DOHH2 (cell line): ENCODE measurements around the gene TTLL3.
"Not testable (repeated sequence)": the region's sequence is repeated elsewhere in the genome, so short reads cannot be mapped to it uniquely, and the experiment has no call there.

Experiments used
- H3F3A ChIP-seq: fragments of 200-600 bp; sonication (generic), shearing (Covaris generic); 2 replicates; pipeline ENCODE4 v1.6.0; 2016; ENCODE audit warnings: antibody characterized with exemption, mild to moderate bottlenecking; ENCODE audit not compliant: control insufficient read depth, insufficient read depth
- H3K27ac ChIP-seq: fragments of 200-600 bp; sonication (generic); 2 replicates; pipeline ENCODE4 v1.5.1; 2014; ENCODE audit warnings: low read depth, mild to moderate bottlenecking, low read length, moderate library complexity
- H3K27me3 ChIP-seq: fragments of 200-600 bp; sonication (generic); 2 replicates; pipeline ENCODE4 v1.6.1; 2014; ENCODE audit warnings: mild to moderate bottlenecking, low read length, mixed read lengths; ENCODE audit not compliant: control insufficient read depth
- H3K36me3 ChIP-seq: fragments of 200-600 bp; sonication (generic); 2 replicates; pipeline ENCODE4 v1.6.1; 2014; ENCODE audit warnings: mild to moderate bottlenecking, low read length, moderate library complexity, mixed read lengths; ENCODE audit not compliant: control insufficient read depth
- H3K4me1 ChIP-seq: fragments of 200-600 bp; sonication (generic); 2 replicates; pipeline ENCODE4 v1.6.1; 2014; ENCODE audit warnings: mild to moderate bottlenecking, low read length, mixed read lengths; ENCODE audit not compliant: control insufficient read depth
- H3K4me2 ChIP-seq: fragments of 200-600 bp; sonication (generic); 2 replicates; pipeline ENCODE4 v1.6.0; 2014; ENCODE audit warnings: mild to moderate bottlenecking, low read length, moderate library complexity
- H3K4me3 ChIP-seq: fragments of 200-600 bp; sonication (generic); 2 replicates; pipeline ENCODE4 v1.5.1; 2014; ENCODE audit warnings: mild to moderate bottlenecking, low read length, mixed read lengths
- H3K79me2 ChIP-seq: fragments of 200-600 bp; sonication (generic); 2 replicates; pipeline ENCODE4 v1.6.1; 2014; ENCODE audit warnings: mild to moderate bottlenecking, low read length, mixed read lengths; ENCODE audit not compliant: control insufficient read depth
- H3K9me2 ChIP-seq: fragments of 200-600 bp; sonication (generic); replicated peaks from 2 replicates; pipeline ENCODE4 v1.6.1; 2014; ENCODE audit warnings: mild to moderate bottlenecking, low read length, mixed read lengths; ENCODE audit not compliant: control insufficient read depth
- H3K9me3 ChIP-seq: fragments of 200-600 bp; sonication (generic); 2 replicates; pipeline ENCODE4 v1.6.1; 2014; ENCODE audit warnings: antibody characterized with exemption, low read length, mixed read lengths; ENCODE audit not compliant: control insufficient read depth, insufficient read depth
- H4K20me1 ChIP-seq: fragments of 200-600 bp; sonication (generic); 2 replicates; pipeline ENCODE4 v1.6.0; 2014; ENCODE audit warnings: low read depth, mild to moderate bottlenecking, antibody characterized with exemption, low read length, moderate library complexity; ENCODE audit not compliant: control insufficient read depth, insufficient read depth
- EZH2phosphoT487 ChIP-seq: fragments of 200-600 bp; sonication (generic); IDR thresholded peaks from 2 replicates; pipeline ENCODE4 v1.6.1; 2017; ENCODE audit warnings: borderline replicate concordance, mild to moderate bottlenecking, antibody characterized with exemption, low read length, moderate library complexity, mixed read lengths
- TF ChIP-seq, protein P1 (sequence below): fragments of 200-600 bp; sonication (generic); IDR thresholded peaks from one replicate; pipeline ENCODE4 v1.5.1; 2014; ENCODE audit warnings: antibody characterized with exemption, mild to moderate bottlenecking, low read depth, low read length; ENCODE audit not compliant: poor library complexity, severe bottlenecking

The TTLL3 gene

GRCh38 chr3:9864200-9864927, 54.3 kb downstream of the TTLL3 start:
- Histone ChIP-seq H3K27ac (no peak overlapping the region), H3K79me2 (no peaks in the 10 kb centered on the region), H3K9me3 (no peaks in the 10 kb centered on the region), H3K9me2 (no peaks in the 10 kb centered on the region), H4K20me1 (no peaks in the 10 kb centered on the region), H3K4me3 (no peak overlapping the region), H3F3A (no peaks in the 10 kb centered on the region), H3K27me3 (peaks cover 7% of the 10 kb centered on the region), H3K4me1 (no peaks in the 10 kb centered on the region), H3K4me2 (no peak overlapping the region), H3K36me3 (no peaks in the 10 kb centered on the region)
- no peak for TF ChIP-seq EZH2phosphoT487
- TF ChIP-seq, protein P1, sequence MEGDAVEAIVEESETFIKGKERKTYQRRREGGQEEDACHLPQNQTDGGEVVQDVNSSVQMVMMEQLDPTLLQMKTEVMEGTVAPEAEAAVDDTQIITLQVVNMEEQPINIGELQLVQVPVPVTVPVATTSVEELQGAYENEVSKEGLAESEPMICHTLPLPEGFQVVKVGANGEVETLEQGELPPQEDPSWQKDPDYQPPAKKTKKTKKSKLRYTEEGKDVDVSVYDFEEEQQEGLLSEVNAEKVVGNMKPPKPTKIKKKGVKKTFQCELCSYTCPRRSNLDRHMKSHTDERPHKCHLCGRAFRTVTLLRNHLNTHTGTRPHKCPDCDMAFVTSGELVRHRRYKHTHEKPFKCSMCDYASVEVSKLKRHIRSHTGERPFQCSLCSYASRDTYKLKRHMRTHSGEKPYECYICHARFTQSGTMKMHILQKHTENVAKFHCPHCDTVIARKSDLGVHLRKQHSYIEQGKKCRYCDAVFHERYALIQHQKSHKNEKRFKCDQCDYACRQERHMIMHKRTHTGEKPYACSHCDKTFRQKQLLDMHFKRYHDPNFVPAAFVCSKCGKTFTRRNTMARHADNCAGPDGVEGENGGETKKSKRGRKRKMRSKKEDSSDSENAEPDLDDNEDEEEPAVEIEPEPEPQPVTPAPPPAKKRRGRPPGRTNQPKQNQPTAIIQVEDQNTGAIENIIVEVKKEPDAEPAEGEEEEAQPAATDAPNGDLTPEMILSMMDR, result no peak

DNA sequence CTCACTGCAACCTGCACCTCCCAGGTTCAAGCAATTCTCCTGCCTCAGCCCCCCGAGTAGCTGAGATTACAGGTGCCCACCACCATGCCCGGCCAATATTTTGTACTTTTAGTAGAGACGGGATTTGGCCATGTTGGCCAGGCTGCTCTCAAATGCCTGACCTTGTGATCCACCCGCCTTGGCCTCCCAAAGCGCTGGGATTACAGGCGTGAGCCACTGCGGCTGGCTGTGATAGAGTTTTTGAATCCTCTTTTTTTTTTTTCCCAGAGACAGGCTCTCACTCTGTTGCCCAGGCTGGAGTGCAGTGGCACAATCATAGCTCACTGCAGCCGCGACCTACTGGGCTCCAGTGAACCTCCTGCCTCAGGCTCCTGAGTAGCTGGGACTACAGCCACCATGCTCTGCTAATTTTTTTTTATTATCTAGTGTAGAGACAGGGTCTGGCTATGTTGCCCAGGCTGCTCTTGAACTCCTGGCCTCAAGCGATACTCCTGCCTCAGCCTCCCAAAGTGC, 55.1 kb downstream of the TTLL3 start:
- H3K79me2 ChIP-seq, H3K27ac ChIP-seq, H3F3A ChIP-seq, H3K9me2 ChIP-seq, H3K27me3 ChIP-seq, H3K4me3 ChIP-seq, H3K36me3 ChIP-seq, H3K4me2 ChIP-seq, H4K20me1 ChIP-seq, H3K9me3 ChIP-seq, H3K4me1 ChIP-seq: not testable (repeated sequence)

DNA sequence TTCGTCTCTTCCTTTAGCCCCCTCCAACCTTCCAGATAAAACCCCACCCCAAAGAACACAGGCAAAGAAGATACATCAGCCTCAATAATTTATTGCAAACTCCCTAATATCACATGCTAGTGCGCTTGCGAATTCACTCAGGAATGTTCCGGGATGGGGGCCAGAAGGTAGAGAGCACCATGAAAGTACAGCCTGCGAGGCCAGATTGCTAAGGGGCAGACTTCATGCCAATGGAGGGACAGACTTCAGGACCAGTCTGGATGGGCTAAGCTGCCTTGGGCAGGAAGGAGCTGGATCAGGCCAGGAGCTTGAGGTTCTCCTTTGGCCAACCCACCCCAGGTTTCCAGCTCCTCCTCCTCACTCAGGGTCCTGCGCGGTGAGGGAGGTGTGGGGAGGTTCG, 56.6 kb downstream of the TTLL3 start:
- H3K9me3 ChIP-seq, result no peaks in the 10 kb centered on the region
- no peak overlapping the region for H3K4me3 ChIP-seq
- H3K27me3 ChIP-seq, result peaks cover 7% of the 10 kb centered on the region
- no peaks in the 10 kb centered on the region for H3K9me2 ChIP-seq
- H3F3A ChIP-seq, result no peaks in the 10 kb centered on the region
- no peaks in the 10 kb centered on the region for H3K4me1 ChIP-seq
- H3K4me2 ChIP-seq, result no peak overlapping the region
- H3K79me2 ChIP-seq, result no peaks in the 10 kb centered on the region
- no peaks in the 10 kb centered on the region for H4K20me1 ChIP-seq
- TF ChIP-seq, protein P1, result no peak
- TF ChIP-seq EZH2phosphoT487, result no peak
- no peak overlapping the region for H3K27ac ChIP-seq
- H3K36me3 ChIP-seq, result no peaks in the 10 kb centered on the region

DNA sequence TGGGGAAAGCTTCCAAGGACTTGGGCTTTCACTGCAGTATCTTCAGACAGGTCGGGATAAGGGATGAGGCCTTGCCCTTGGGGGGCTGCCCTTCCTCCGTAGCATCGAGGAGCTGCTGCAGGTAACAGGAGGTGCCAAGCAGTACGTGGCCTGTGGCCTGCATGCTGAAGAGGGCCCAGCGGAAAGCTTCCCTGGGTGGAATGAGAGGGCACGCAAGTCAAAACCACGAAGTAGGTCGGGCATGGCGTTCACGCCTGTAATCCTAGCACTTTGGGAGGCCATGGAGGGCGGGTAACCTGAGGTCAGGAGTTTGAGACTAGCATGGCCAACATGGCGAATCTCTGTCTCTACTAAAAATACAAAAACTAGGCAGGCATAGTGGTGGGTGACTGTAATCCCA, 57.0 kb downstream of the TTLL3 start:
- Histone ChIP-seq H3F3A (no peaks in the 10 kb centered on the region), H3K4me3 (no peak overlapping the region), H3K4me1 (no peaks in the 10 kb centered on the region), H3K9me3 (no peaks in the 10 kb centered on the region), H3K27ac (no peak overlapping the region), H3K36me3 (no peaks in the 10 kb centered on the region), H3K27me3 (peaks cover 4% of the 10 kb centered on the region; the same call in 1 of the 2 replicates), H4K20me1 (no peaks in the 10 kb centered on the region), H3K4me2 (no peak overlapping the region), H3K9me2 (no peaks in the 10 kb centered on the region), H3K79me2 (no peaks in the 10 kb centered on the region)
- TF ChIP-seq EZH2phosphoT487, result no peak
- TF ChIP-seq, protein P1, result no peak
